Thyroid gland (tissue), 4 donors: ENCODE results near the gene CEBPB.

Experiments used
- CTCF ChIP-seq, 6 experiments: fragments of 200-600 bp in 3 of 6; fragments of 450-650 bp in 3 of 6; sonication (generic) in 3 of 6; IDR thresholded peaks; one replicate each; pipeline ENCODE4 v1.5.1; 2016 to 2019; ENCODE audit warnings: antibody characterized with exemption in 6 of 6, mild to moderate bottlenecking in 2 of 6, inconsistent platforms in 1 of 6, moderate library complexity in 1 of 6
- POLR2A ChIP-seq, 2 donors: fragments of 450-650 bp; IDR thresholded peaks; one replicate each; pipeline ENCODE4 v1.6.1; 2017; ENCODE audit warnings: antibody characterized with exemption in 2 of 2, mild to moderate bottlenecking in 2 of 2, moderate library complexity in 1 of 2

- TF ChIP-seq POLR2A (IDR thresholded peaks at IDR 0.05) (no peak), CTCF (IDR thresholded peaks at IDR 0.05) (no peak)
Measured at GRCh38 chr20:50222309-50223038, 31.8 kb downstream of the CEBPB start.
